ENCODE measurements around the gene AUTS2. TPM values are rescaled to one million over a fixed set of nuclear protein-coding genes. Genes with fewer than 3 reads are reported as not detected.

Gene AUTS2
- polyA plus RNA-seq, 1 donor from 2014 or later = 8.9 TPM

DNA sequence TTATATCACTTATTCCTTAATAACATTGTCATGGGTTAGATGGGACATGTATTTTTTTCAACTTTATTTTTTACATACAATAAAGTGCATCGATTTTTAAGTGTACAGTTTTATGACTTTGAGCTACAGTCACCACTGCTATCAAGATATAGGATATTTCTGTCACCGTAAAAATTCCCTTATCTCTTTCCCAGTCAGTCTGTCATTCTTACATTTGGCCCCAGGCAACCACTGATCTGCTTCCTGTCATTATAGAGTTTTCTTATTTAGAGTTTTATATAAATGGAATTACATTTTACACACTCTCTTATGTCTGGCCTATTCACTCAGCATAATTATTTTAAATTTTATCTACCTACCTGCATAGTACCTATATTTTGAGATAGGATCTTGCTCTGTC, 145.2 kb downstream of the AUTS2 start:
- H3K4me3 Mint-ChIP-seq = no peak overlapping the region
- no peaks in the 10 kb centered on the region for H3K36me3 Mint-ChIP-seq
- H3K27ac Mint-ChIP-seq = no peak overlapping the region
- peaks cover 3% of the 10 kb centered on the region for H3K27me3 Mint-ChIP-seq
- H3K4me1 Mint-ChIP-seq = peaks cover 9 to 17% (median 16%) of the 10 kb centered on the region in 3 donors
- H3K9me3 Mint-ChIP-seq = peaks cover 0 to 2% (median 0%) of the 10 kb centered on the region in 3 donors

DNA sequence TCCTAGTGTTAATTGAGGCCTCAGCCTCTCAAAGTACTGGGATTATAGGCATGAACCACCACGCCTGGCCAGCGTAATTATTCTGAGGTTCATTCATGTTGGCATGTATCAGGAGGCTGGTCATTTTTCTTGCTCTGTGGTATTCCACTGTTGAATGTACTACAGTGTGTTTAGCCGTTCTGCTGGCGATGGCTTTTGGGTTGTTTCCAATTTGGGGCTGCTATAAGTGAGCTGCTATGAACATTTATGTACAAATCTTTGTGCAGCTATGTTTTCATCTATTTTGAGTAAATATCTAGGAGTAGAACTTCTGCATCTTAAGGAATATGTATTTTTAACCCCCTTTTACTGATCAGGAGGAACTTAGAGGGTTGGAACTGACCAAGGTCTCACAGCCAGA, 145.8 kb downstream of the AUTS2 start:
- H3K4me3 Mint-ChIP-seq = no peak overlapping the region
- peaks cover 3% of the 10 kb centered on the region for H3K27me3 Mint-ChIP-seq
- H3K27ac Mint-ChIP-seq = no peak overlapping the region
- peaks cover 7 to 13% (median 12%) of the 10 kb centered on the region in 3 donors for H3K4me1 Mint-ChIP-seq
- no peaks in the 10 kb centered on the region for H3K36me3 Mint-ChIP-seq
- H3K9me3 Mint-ChIP-seq = peaks cover 0 to 2% (median 0%) of the 10 kb centered on the region in 3 donors

DNA sequence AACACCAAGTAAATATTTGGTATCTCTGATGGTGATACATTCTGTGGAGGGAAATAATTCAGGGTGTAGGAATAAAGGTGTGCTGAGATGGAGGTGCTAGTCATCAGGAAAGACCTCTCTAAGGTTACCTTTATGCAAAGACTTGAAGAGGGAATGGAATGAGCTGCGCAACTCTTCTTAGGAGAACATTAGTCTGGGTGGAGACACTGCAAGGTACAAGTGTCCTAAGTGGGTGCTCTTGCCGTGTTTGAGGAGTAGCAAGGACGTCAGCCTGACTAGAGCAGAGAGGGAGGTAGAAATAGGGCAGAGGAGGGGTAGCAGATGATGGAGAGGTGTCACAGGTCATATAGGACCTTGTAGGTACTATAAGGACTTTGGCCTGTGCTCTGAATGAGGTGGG, 148.1 kb downstream of the AUTS2 start:
- H3K36me3 Mint-ChIP-seq = no peaks in the 10 kb centered on the region
- no peak overlapping the region for H3K27ac Mint-ChIP-seq

DNA sequence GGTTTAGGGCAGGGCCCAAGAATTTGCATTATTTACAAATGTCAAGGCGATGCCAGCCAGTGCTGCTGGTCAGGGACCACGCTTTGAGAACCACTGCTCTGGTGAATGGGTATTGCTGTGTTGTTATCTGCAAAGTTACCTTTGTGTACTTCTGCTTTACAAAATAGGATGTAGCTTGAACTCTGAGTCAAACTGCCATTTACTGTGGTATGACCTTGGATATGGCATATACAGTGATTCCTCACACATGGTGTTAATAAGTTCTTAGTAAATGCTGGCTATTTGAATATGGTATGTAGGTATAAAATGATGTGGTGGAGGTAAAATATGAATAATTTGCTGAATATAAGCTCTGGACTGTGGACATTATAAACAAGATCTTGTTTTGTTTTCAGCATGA, 148.9 kb downstream of the AUTS2 start:
- H3K36me3 Mint-ChIP-seq = no peaks in the 10 kb centered on the region
- no peaks in the 10 kb centered on the region for H3K27me3 Mint-ChIP-seq
- H3K27ac Mint-ChIP-seq = no peak overlapping the region
- peaks cover 0 to 2% (median 0%) of the 10 kb centered on the region in 3 donors for H3K9me3 Mint-ChIP-seq
- H3K4me1 Mint-ChIP-seq = peaks cover 0 to 2% (median 0%) of the 10 kb centered on the region in 3 donors
- no peak overlapping the region for H3K4me3 Mint-ChIP-seq

More for the DNA sequence above, 148.1 kb downstream of the AUTS2 start:
- H3K4me3 Mint-ChIP-seq = no peak overlapping the region
- peaks cover 0 to 2% (median 0%) of the 10 kb centered on the region in 3 donors for H3K9me3 Mint-ChIP-seq
- peaks cover 0 to 4% (median 0%) of the 10 kb centered on the region in 3 donors for H3K4me1 Mint-ChIP-seq
- no peaks in the 10 kb centered on the region for H3K27me3 Mint-ChIP-seq

DNA sequence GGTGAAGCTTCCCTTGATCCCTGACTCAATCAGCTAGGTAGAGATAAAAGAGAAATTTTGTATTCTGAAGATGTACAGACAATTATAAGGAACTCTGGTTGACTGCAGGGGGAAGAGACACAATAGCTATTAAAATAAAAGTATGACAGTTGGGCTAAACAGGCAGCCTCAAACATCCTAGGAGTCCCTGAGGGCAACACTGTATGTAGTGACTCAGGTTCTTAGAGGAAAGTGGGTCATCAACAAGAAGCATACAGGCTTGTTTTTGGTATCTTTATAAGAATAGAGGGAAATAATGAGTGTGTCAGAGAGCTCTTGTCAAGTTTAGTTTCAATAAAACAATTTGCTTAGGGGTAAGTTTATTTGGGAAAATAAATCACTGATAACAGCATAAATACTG, 150.3 kb downstream of the AUTS2 start:
- Mint-ChIP-seq H3K36me3 (no peaks in the 10 kb centered on the region), H3K4me3 (no peak overlapping the region), H3K4me1 (no peaks in the 10 kb centered on the region), H3K9me3 (no peaks in the 10 kb centered on the region), H3K27me3 (no peaks in the 10 kb centered on the region), H3K27ac (no peak overlapping the region)

DNA sequence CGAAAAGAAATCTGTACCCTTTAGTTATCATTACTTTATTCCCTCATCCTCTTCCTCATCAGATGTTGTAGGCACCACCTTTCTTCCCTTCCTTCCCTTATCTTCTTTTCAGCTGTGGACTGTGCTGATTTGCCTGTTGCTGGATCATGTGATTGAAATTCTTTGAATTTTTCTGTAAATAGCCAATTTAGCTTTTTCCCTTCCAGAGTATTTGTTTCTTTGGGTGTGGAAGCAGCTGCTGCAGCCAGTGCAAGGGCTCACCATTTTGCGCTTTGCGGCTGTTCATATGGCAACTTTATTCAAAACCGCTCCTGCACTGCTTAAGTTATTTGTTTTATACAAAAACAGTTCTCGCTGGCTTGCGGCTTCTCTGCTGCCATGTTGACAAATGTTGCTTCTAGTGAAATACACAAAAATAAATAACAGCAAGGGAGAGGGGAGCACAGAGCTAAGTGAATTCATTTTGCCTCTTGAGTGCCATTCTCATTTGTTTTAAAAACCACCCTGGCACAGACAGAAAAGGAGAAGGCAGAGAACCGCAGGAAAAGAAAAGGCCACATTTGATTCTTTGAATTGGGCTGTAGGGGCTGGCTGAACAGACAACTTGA, 151.2 kb downstream of the AUTS2 start:
- no peaks in the 10 kb centered on the region for H3K36me3 Mint-ChIP-seq
- no peak overlapping the region for H3K27ac Mint-ChIP-seq
- no peaks in the 10 kb centered on the region for H3K9me3 Mint-ChIP-seq
- peaks cover 0 to 5% (median 4%) of the 10 kb centered on the region in 3 donors for H3K4me1 Mint-ChIP-seq
- H3K27me3 Mint-ChIP-seq = no peaks in the 10 kb centered on the region
- H3K4me3 Mint-ChIP-seq = no peak overlapping the region

DNA sequence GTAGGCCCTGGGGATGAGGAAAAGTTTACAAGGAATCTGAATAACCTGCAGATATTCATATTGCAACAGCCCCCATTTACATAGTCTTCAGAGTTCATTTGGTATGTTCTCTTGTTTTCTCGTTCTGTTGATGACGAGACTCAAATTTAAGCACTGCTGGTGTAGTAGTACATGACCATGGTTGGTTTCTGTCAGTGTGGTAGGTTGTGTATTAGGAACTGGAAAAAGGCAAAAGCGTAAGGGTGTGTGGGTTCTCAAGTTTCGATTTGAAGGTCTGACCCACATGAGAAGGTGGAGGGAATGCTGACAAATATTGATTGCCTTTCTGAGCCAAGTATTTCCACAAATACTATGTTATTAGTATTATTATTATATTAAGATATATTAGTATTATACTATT, 151.7 kb downstream of the AUTS2 start:
- no peaks in the 10 kb centered on the region for H3K9me3 Mint-ChIP-seq
- no peaks in the 10 kb centered on the region for H3K36me3 Mint-ChIP-seq
- H3K27me3 Mint-ChIP-seq = no peaks in the 10 kb centered on the region
- H3K4me1 Mint-ChIP-seq = peaks cover 0 to 5% (median 4%) of the 10 kb centered on the region in 3 donors
- H3K27ac Mint-ChIP-seq = no peak overlapping the region
- no peak overlapping the region for H3K4me3 Mint-ChIP-seq

DNA sequence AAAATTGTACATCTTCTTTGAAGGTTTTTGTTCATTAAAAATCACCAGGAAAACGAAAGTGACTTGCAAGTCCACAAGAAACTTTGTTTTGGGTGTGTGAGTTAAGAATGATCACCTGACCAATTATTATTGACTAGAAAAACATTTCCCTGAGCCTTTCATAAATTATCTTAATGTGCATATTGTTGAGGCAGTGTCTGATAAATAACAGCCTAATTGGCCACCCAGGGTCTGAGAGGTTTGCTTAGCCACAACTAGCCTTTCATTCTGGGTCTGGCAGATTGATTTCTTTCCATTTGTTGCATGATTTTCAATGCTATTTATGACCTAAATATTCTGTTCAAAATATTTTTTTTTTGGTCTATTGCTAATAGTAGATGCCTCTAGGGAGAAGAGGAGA, 152.8 kb downstream of the AUTS2 start:
- Mint-ChIP-seq H3K9me3 (no peaks in the 10 kb centered on the region), H3K27me3 (no peaks in the 10 kb centered on the region), H3K27ac (no peak overlapping the region), H3K4me3 (no peak overlapping the region), H3K4me1 (peaks cover 0 to 5% (median 4%) of the 10 kb centered on the region in 3 donors), H3K36me3 (no peaks in the 10 kb centered on the region)

DNA sequence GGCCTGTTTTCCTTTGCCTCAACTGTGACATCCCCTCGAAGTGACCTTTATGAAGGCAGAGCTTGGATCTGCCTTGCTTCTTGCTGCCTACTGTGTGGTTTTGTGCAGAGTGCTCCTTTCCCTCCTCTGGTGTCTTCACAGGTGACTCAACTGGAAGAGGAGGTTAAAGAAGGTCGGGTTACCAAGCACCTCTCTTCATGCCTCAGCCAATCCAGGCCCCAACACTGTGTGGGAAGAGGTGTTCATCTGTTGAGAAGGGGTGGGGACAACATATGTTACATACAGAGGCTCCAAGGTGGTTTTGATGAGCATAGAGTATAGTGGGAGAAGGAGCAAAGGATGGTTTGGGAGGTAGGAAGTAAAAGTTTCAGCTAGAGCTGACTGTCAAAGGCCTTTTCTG, 155.7 kb downstream of the AUTS2 start:
- H3K27me3 Mint-ChIP-seq = no peaks in the 10 kb centered on the region
- H3K36me3 Mint-ChIP-seq = no peaks in the 10 kb centered on the region
- no peaks in the 10 kb centered on the region for H3K9me3 Mint-ChIP-seq
- peaks cover 0 to 5% (median 4%) of the 10 kb centered on the region in 3 donors for H3K4me1 Mint-ChIP-seq
- H3K4me3 Mint-ChIP-seq = no peak overlapping the region
- no peak overlapping the region for H3K27ac Mint-ChIP-seq

DNA sequence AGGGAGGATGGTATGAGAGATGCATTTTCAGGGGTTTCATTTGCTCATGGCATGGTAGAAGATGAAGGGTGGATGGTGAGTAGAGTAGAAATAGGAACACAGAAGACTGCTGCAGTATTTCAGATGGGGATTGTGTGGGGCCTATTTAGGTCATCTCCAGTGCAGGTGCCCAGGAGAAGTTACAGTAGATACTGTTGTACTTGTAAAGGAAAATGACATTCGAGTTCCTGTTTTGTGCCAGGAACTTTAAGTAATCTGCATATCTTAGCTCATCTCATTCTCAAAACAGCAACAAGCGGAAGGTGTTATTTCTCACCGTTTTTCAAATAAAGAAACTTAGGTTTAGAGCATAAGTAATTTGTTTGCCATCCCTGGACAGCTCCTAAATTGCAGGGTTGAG, 156.2 kb downstream of the AUTS2 start:
- Mint-ChIP-seq H3K4me1 (peaks cover 0 to 5% (median 4%) of the 10 kb centered on the region in 3 donors), H3K36me3 (no peaks in the 10 kb centered on the region), H3K4me3 (no peak overlapping the region), H3K9me3 (no peaks in the 10 kb centered on the region), H3K27ac (no peak overlapping the region), H3K27me3 (no peaks in the 10 kb centered on the region)

DNA sequence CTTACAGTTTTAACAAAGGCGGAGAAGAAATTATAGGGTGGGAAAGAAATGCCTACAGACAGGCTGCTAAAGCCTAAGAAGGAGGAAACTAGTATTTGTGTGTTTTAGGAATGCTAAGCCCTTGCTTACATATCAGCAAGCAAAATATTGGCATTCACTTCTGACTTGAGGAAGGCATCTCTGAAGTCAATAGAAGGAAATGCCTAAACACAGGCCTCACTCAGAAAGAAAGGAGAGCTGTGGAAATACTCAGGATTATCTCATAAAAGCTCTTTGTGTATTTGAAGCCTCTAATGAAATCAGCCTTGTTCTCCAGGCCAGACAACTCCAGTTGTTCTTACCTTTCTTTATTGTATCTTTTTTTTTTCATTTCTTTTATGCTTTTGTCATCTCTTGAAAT, 158.0 kb downstream of the AUTS2 start:
- Mint-ChIP-seq H3K27ac (no peak overlapping the region), H3K4me1 (peaks cover 0 to 5% (median 4%) of the 10 kb centered on the region in 3 donors), H3K36me3 (no peaks in the 10 kb centered on the region), H3K4me3 (no peak overlapping the region), H3K9me3 (no peaks in the 10 kb centered on the region), H3K27me3 (no peaks in the 10 kb centered on the region)

DNA sequence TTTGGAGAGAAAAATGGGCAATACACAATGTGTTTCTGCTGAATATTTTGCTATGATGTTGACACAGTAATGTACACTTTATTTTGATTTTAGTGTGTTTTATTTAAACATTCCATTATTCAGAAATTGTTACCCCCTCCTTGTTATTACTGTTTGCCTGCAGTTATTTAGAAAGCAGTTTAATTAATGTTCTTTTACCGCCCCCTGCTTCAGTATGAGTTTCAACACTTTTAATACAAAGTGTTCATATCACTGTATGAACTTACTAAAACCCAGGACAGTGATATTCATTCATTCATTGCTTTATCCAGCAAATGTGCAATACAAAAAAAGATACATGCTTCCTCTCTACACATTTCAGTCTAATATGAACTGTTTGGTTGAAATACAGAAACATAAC, 159.3 kb downstream of the AUTS2 start:
- H3K4me3 Mint-ChIP-seq = no peak overlapping the region
- no peaks in the 10 kb centered on the region for H3K27me3 Mint-ChIP-seq
- H3K9me3 Mint-ChIP-seq = no peaks in the 10 kb centered on the region
- no peak overlapping the region for H3K27ac Mint-ChIP-seq
- no peaks in the 10 kb centered on the region for H3K36me3 Mint-ChIP-seq
- H3K4me1 Mint-ChIP-seq = peaks cover 0 to 5% (median 4%) of the 10 kb centered on the region in 3 donors

DNA sequence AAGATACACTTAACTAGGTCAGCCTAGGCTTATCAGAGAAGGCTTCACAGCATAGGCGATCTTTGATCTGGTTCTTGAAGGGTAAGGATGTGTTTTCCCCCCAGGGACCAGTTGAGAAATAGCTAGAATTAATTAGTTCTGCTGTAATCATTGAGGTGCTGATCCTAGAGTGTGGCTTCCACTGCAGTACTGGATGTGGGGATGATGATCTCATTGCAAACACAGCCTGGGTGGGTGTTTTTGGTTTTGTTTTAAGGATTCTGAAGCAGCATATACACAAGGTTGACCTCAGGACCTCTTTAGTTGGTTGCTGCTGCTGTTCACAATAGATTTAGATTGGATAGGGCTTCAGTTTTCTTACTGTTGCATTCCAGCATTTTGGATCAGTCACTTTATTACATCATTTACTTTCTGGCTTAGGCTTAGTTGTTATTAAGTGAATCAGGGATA, 159.7 kb downstream of the AUTS2 start:
- H3K27me3 Mint-ChIP-seq = no peaks in the 10 kb centered on the region

DNA sequence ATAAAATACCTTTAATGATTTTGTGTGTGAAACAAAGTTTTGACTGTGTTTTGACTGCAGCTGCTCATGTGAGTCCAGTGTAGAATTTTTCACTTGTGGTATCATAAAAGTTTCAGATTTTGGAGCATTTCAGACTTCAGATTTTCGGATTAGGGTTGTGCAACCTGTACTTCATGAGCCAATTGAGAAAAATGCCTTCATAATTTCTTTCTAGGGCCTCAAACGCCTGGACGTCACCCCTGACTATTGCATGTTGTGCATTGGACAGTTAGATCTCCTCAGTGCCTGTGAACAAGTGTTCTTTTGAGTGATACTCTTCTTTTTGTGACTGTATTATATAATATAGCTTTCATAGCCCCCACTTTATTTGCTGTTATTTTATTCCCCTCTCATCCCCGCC, 161.1 kb downstream of the AUTS2 start:
- Mint-ChIP-seq H3K27me3 (no peaks in the 10 kb centered on the region), H3K4me1 (peaks cover 0 to 4% (median 2%) of the 10 kb centered on the region in 3 donors), H3K27ac (no peak overlapping the region), H3K9me3 (no peaks in the 10 kb centered on the region), H3K36me3 (no peaks in the 10 kb centered on the region), H3K4me3 (no peak overlapping the region)

More for the DNA sequence above, 159.7 kb downstream of the AUTS2 start:
- Mint-ChIP-seq H3K4me3 (no peak overlapping the region), H3K4me1 (peaks cover 0 to 7% (median 4%) of the 10 kb centered on the region in 3 donors), H3K36me3 (no peaks in the 10 kb centered on the region), H3K27ac (no peak overlapping the region), H3K9me3 (no peaks in the 10 kb centered on the region)

DNA sequence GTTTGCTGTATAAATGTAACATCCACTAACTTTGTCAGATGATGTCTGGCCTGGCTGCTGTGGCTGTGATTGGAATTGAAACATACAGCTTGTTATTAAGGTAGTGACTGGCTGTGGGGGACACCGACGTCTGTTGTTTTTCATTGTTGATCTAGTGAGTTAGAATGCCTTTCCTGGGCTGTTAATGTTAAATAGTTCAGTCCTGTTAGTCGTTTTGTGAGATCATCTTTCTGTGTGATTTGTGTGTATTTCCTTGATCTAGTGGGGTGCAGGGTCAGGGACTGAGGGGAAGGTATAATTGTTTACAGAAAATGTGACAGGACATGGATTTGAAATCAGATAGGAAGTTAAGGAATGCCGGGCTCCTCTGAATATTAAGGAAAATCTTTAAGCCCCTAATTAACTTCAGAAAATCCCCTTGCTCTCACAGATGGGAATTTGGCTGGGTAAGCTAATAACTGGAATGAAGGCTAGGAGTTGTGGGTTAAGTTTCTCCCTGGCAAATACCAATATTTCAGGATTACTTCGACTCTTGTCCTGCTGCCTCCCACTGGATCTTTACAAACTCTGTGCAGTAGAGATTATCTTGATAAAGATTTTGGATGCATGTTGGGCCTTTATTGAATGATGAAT, 163.1 kb downstream of the AUTS2 start:
- Mint-ChIP-seq H3K4me1 (peaks cover 0 to 6% (median 4%) of the 10 kb centered on the region in 3 donors), H3K4me3 (no peak overlapping the region), H3K36me3 (peaks cover 2% of the 10 kb centered on the region), H3K27me3 (no peaks in the 10 kb centered on the region), H3K27ac (no peak overlapping the region), H3K9me3 (peaks cover 0 to 2% (median 0%) of the 10 kb centered on the region in 3 donors)

Data from IgD-negative memory B cell (primary cell).